Stimulated activated CD8-positive, alpha-beta memory T cell treated with anti-CD3 and anti-CD28 coated beads, Interleukin-7, amount 100 ng/mL, for 4 hours (primary cell): ENCODE measurements around the gene RAB11FIP5.
A peak's percentile ranks its signal among the peaks of the same experiment; 100 is the strongest.

Experiments used
- DNase-seq, 2 donors: peaks; one replicate each; pipeline ENCODE4 v3.0.0-alpha.2; 2020; ENCODE audit warnings: low read depth in 2 of 2

Gene RAB11FIP5

DNA sequence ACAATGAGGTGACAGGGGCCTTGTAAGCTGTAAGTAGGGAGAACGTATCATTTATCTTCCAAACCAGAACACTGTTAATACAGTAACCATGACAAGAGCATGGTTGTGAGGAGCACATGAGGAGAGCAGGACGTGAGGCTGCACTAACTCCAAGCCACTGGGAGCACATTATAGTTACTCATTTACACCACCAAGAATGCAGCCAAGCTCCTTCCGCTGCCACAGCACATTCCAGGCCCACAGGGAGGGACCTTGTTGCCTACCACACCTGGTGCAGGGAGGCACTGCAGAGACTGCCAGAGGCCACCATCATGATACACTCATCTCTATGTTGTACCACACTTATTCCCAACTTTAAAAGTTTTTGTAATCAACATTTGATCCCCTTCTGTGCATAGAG is 27.8 kb downstream of the RAB11FIP5 start:
- DNase-seq: no peak

DNA sequence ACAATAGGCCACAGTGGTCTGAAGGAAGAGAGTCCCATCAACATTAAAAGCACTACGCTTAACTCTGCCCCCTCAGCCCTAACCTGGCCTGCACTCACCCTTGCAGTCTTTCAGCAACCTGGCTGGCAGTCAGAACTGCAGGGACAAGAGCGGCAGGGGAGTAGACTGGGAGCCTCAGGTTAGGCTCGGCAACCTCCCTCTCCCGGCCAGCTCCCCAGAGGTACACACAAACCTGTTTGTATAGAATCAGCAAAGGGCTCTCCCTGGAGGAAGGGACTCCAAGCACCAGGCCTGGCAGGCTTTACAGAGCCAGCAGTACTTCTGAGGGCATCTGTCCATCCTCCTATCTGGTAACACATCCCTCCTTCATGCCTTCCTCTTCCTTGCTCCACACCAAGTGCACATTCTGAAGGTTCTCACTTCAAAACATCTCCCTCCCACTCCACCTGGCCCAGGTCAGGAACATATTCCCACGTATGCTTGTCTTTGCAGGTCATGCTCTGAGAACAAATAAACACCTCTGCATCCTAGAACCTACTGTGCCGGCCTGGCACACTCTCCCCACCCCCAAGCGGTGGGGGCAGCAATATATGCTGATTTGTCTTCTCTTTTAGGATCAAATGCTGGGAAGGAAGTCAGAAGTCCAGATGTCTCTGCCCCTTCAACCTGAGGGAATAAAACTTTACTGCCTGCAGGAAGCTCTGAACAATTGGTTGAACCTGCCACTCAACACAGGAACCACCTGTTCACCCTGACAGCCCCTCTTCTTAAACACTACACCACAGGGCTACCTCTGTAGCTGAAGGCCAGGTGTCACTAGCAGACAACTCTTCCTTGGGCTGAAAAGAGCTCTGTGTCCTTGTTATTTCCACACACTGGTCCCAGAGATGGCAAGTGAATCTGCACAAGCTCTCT is 28.6 kb downstream of the RAB11FIP5 start:
- no peak for DNase-seq

GRCh38 chr2:73082523-73083410 is 30.0 kb downstream of the RAB11FIP5 start:
- no peak for DNase-seq

GRCh38 chr2:73081181-73081671 is 31.5 kb downstream of the RAB11FIP5 start:
- no peak for DNase-seq

DNA sequence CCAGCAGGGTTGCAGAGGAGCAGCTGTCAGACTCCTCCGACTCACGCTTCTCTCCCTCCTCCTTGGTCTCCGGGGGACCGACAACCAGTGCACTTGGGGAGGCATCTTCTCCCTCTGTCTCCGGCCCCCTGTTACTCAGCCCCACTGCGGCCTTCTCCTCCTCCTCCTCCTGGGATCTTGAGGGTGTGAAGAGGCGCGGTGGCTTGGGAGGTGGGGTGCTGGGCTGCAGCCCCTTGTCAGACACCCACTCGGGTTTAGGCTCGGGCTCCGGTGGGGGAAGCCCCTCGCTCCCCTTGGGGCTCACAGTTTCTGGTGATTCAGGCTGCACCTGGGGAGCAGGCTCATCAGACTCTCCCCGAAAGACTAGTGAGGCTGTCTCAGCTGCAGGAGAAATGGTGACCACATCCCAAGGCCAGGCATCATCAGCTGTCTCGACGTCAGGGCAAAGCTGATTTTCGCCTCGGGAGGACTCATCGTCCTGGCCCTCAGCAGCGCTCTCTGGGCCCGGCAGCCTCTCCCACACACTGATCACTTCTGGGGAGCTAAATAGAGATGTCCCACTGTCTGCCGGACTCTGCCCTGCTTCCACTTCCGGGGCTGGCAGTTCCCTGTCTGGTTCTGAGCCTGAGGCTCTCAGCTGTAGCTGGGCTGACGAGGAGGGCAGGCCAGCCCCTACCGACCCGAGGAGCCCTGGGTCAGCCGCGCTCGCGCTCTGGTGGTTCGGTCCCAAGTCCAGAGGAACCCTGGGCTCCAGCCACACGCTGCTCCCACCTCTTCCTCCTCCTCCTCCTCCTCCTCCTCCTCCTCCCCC is 32.2 kb downstream of the RAB11FIP5 start:
- no peak for DNase-seq

GRCh38 chr2:73079636-73080035 is 33.1 kb downstream of the RAB11FIP5 start:
- DNase-seq: no peak

DNA sequence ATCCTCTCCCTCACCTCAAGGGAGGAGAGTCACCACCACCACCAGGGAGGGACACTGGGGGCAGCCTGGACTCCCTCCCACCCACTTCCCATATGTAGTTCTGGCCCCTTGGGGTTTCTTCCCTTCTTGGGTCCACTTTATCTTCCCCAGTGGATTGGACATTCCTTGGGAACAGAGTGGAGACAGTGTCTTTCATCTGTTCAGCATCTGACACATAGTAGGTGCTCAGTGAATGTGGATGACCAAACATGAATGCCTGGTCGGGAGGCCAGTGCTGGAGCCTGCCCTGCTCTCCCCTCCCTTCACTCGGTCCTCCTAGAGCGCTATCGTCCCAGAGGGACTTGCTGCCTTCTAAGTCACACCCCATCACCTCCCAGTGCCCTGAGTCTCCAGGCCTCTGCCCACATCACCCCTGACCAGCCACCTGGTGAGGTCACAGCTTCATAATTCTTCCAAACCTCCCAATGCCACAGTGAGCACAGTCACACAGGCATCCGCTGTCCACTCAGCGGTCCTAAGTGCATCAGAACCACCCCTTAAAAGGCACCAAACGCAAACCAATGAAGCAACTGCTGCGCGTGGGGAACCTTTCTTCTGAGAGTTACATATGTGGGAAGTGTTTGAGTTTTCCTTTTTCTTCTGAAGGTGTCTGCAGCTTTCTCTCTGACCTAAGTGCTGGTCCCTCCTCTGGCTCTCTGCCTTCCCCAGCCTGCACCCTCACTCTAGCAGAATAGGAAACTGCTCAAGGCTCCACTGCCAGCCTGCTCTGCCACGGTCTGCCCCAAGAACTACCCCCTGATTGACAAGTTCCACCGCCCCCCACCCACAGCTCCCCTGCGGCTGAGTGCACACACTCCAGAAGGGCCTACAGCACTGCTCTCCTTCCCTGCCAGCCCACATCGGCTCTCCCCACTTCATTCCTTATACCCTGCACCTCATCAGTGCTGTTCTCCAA is 34.0 kb downstream of the RAB11FIP5 start:
- no peak for DNase-seq

DNA sequence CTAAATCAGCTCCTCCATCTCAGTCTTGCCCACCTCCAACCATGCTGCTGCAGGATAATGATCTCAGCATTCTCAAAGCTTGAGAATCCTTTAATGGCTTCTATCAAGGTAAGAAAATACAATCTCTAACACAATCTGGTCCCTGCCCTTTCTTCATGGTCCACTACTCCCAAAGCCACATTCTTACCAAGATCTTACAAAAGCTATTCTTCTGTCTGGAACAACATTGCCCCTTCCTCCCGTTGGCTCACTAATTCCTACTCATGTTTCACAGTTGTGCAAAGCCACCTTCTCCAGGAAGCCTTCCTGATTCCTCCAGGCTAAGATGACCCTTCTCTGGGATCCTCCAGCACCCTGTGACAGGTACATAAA is 35.3 kb downstream of the RAB11FIP5 start:
- DNase-seq: no peak

DNA sequence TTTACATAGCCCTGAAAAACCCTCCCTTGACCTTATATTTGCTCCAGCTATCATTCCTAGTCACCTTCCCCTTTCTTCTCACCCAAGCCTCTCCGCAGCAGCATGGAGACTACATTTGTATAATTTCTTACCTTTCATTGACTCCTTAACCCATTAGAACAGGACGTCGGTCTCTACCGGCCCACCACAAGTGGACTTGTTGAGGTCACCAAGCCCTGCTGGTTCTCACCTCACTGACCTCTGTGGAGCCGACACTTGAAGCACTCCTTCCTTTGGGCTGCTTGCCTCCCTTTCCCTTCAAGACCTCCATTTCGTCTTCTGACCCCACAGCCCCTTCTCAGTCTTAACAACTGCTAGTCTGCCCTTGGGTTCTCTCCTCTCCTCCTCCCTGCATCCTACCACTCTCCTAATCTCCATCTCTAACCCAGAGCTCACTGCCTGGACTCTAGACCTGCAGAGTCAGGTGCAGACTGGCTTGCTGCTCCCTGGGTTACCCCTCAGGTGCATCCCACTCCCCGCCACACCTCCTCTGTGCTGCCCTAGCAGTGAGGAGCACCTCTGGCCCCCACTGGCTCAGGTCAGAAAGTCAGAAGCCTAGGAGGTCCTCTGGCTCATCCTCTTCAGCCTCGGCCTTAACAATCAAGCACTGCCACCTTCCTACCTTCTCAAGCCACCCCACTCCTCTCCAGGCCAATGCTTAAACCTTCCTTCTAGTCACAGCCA is 35.9 kb downstream of the RAB11FIP5 start:
- DNase-seq: no peak

- DNase-seq: no peak
Observed at GRCh38 chr2:73075477-73076373, 37.0 kb downstream of the RAB11FIP5 start.

- DNase-seq: no peak
Observed at GRCh38 chr2:73074110-73075069, 38.4 kb downstream of the RAB11FIP5 start.

- DNase-seq: no peak
Observed at GRCh38 chr2:73072416-73072815, 40.3 kb downstream of the RAB11FIP5 start.

DNA sequence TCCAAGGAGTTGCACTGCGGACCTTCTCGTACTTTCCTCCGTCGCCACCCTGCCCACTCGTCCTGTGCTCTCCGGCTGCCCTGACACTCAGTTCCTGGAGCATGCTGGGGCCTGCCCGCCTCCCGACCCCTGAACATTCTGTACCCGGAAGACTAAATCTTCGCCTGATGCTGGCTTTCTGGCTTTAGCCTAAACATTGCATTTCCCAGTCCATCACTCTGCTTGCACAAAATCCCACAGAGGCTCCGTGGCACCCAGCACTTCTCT is 40.7 kb downstream of the RAB11FIP5 start:
- no peak for DNase-seq

DNA sequence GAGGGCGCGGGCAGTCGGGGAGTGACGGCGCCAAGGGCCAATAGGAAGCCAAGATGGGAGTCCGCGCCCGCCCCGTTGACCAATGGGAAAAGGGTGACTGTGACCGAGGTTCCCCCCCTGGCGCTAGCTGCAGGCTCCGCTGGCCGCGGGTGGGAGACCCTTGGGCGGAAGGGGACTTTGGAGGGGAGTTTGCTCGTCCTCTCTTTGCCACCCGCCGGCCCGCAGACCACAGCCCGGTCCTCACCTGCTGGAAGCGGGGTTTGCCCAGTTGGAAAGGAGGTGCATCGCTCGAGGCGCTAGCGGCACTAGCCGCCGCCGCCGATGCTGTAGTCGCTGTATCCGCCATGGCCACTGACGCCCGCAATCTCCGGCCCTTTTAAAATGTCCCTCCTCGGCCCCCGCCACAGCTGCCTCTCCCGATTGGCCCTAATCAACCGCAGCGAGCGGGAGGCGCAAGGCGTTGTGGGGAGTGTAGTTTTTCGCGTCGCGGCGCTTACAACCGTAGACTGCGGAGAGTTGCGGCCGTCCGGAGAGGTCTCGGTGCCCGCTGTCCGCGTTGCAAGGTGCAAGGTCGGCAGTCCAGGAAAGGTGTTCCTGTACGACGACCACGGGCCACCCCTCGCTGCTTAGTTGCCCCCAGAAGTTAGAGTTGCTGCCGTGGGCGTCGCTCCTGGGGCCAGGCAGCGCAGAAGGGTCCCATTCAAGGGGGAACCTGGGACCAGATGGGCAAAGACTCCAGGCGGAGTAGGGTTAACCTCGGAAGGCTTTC is 41.2 kb downstream of the RAB11FIP5 start, which contains the start of gene SFXN5:
Gene SFXN5 (minus strand): TSS at position 353 of the 769 bp plus-strand sequence. CDS start 7 bp downstream, at position 346.
- DNase-seq: peak; percentile 83 to 89

GRCh38 chr2:73070643-73071359 is 41.9 kb downstream of the RAB11FIP5 start:
- DNase-seq: peak in 1 of 2 donors; percentile 49
